Activated naive CD4-positive, alpha-beta T cell treated with anti-CD3 and anti-CD28 coated beads, Interleukin-2, amount 50 U/mL, for 24 hours (primary cell): Measurements from ENCODE around the gene JAZF1.
A peak's percentile ranks its signal among the peaks of the same experiment; 100 is the strongest.

Experiments
- H3K27ac Mint-ChIP-seq: one replicate; pipeline ENCODE4 v1.8.0; 2021; ENCODE audit warnings: mild to moderate bottlenecking, mixed read lengths
- H3K27me3 Mint-ChIP-seq: one replicate; pipeline ENCODE4 v1.8.0; 2021; ENCODE audit warnings: mixed read lengths
- H3K36me3 Mint-ChIP-seq: one replicate; pipeline ENCODE4 v1.8.0; 2021; ENCODE audit warnings: mixed read lengths
- H3K4me1 Mint-ChIP-seq: one replicate; pipeline ENCODE4 v1.8.0; 2021; ENCODE audit warnings: mixed read lengths
- H3K4me3 Mint-ChIP-seq: one replicate; pipeline ENCODE4 v1.8.0; 2021; ENCODE audit warnings: mild to moderate bottlenecking, mixed read lengths
- H3K9me3 Mint-ChIP-seq: one replicate; pipeline ENCODE4 v1.8.0; 2021; ENCODE audit warnings: mixed read lengths

The JAZF1 gene

DNA sequence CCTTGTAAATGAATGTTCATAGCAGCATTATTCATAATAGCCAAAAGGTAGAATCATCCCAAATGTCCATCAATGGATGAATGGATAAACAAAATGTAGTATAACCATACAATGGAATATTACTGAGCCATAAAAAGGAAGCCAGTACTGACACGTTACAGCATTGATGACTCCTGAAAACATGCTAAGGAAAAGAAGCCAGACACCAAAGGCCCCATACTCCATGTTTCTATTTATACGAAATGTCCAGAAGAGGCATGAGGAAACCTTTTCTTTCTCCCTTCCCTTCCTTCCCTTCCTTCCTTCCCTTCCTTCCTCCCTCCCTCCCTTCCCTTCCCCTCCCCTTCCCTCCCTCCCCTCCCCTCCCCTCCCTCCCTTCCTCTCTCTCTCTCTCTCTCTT is 131.9 kb downstream of the JAZF1 start:
- Mint-ChIP-seq H3K27me3 (no peaks in the 10 kb centered on the region), H3K4me1 (peaks cover 4% of the 10 kb centered on the region), H3K36me3 (peaks cover 4% of the 10 kb centered on the region), H3K4me3 (no peak overlapping the region), H3K27ac (no peak overlapping the region), H3K9me3 (no peaks in the 10 kb centered on the region)

- Mint-ChIP-seq H3K27ac (no peak overlapping the region), H3K36me3 (peaks cover 6% of the 10 kb centered on the region), H3K9me3 (peaks cover 5% of the 10 kb centered on the region), H3K4me3 (no peak overlapping the region), H3K4me1 (peaks cover 6% of the 10 kb centered on the region), H3K27me3 (no peaks in the 10 kb centered on the region)
Measured at GRCh38 chr7:28046035-28046434, 134.6 kb downstream of the JAZF1 start.

GRCh38 chr7:28045592-28045991 is 135.0 kb downstream of the JAZF1 start:
- no peak overlapping the region for H3K27ac Mint-ChIP-seq
- peaks cover 6% of the 10 kb centered on the region for H3K4me1 Mint-ChIP-seq
- H3K4me3 Mint-ChIP-seq, result no peak overlapping the region
- H3K27me3 Mint-ChIP-seq, result no peaks in the 10 kb centered on the region
- H3K9me3 Mint-ChIP-seq, result peaks cover 5% of the 10 kb centered on the region
- peaks cover 6% of the 10 kb centered on the region for H3K36me3 Mint-ChIP-seq

DNA sequence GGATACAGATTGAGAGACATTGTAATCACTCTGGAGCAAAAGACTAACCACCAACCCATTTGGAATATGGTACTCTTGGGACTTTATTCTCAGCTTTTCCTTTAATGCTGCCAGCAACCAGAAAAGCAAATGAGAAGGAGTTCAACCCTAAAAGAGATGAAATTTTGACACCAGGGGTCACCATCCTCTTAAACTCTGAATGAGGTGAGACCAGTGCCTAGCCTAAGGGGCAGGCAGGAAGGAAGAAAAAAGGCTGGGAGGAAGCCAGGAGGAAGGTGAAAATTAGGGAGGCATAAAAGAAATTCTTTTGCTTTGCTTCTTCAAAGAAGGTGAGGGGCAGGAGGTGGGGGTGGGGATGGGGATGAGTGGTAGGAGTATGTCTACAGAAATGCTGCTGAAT is 135.8 kb downstream of the JAZF1 start:
- peaks cover 6% of the 10 kb centered on the region for H3K36me3 Mint-ChIP-seq
- H3K27me3 Mint-ChIP-seq, result no peaks in the 10 kb centered on the region
- H3K27ac Mint-ChIP-seq, result no peak overlapping the region
- no peak overlapping the region for H3K4me3 Mint-ChIP-seq
- peaks cover 6% of the 10 kb centered on the region for H3K4me1 Mint-ChIP-seq
- peaks cover 5% of the 10 kb centered on the region for H3K9me3 Mint-ChIP-seq

GRCh38 chr7:28042721-28043120 is 137.9 kb downstream of the JAZF1 start:
- no peaks in the 10 kb centered on the region for H3K27me3 Mint-ChIP-seq
- H3K36me3 Mint-ChIP-seq, result peaks cover 6% of the 10 kb centered on the region
- H3K4me3 Mint-ChIP-seq, result no peak overlapping the region
- no peak overlapping the region for H3K27ac Mint-ChIP-seq
- H3K9me3 Mint-ChIP-seq, result peaks cover 5% of the 10 kb centered on the region
- peaks cover 12% of the 10 kb centered on the region for H3K4me1 Mint-ChIP-seq

DNA sequence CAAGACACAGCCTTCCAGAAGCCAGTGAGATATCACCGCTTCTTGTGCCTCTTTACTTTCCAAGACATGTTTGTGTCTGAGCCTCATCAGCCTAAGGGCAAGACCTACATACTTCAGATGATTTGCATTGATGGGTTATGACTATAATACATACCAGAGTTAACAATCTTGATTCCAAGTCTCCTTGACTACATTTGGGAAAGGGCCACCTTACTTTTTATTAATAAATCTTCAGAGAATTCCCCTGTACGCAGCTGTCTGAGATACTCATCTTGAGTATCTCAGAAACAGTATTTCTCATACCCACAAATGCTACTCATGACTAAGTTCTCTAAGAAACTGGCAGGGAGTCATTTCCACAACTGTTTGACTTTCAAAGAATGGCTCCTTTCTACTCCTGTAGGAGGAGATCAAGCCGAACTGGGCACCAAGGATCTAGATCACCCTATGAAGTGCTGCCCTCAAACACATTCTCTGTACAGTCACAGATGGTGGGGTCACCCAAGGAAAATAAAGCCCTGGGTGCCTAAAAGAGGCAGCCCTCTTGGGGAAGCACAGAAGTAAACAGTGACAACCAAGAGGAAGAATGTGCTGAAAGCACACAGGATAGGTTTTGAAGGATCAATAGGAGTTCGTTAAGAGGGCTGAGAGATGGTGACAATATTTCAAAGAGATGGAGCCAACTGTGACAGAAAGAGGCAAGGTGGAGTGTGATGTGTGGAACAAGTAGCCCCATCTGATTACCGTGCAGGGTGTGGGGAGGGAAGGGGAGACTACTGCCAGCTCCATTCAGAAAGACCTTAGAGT is 138.9 kb downstream of the JAZF1 start:
- Mint-ChIP-seq H3K27me3 (no peaks in the 10 kb centered on the region), H3K4me1 (peaks cover 22% of the 10 kb centered on the region), H3K4me3 (no peak overlapping the region), H3K9me3 (peaks cover 5% of the 10 kb centered on the region), H3K27ac (peak overlapping the region; percentile 70), H3K36me3 (peaks cover 6% of the 10 kb centered on the region)

GRCh38 chr7:28038175-28038797 is 142.3 kb downstream of the JAZF1 start:
- Mint-ChIP-seq H3K4me1 (peaks cover 32% of the 10 kb centered on the region), H3K9me3 (peaks cover 5% of the 10 kb centered on the region), H3K27me3 (no peaks in the 10 kb centered on the region), H3K27ac (no peak overlapping the region), H3K4me3 (no peak overlapping the region), H3K36me3 (peaks cover 5% of the 10 kb centered on the region)

DNA sequence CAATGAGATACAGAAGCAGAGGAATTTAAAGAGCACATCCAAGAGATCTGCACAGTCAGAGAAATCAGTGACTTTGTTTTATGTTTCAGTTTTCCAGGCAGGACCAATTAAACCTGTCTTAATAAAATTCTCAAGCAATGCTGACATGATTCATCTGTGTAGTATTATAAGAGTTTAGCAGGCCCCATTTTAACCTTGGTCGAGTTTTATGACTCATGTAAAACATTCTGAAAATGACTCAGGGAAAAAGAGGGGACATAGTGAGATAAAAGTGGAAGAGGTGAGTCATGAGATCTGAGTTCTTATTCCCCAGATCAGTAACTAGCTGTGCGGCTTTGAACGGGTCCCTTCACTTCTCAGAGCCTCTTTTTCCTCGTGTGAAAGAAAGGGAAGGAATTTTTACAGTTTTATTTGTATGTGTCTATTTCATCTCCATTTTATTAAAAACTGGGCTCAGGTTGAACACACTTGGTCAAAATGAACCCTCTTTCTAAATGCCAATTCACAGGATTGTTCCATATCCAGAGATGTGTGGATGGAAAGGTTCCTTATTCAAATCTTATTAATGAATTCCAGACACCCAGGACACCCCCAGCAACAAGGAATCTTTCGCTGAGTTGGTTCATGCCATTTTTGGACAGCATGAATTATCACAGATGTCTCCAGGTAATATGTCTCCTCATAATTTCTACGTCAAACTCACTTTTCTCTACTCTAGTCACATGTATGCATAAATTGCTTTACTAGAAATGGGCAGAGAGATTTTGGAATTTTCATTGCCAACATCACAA is 143.2 kb downstream of the JAZF1 start:
- no peaks in the 10 kb centered on the region for H3K27me3 Mint-ChIP-seq
- H3K4me1 Mint-ChIP-seq, result peaks cover 38% of the 10 kb centered on the region
- peak overlapping the region; percentile 86 for H3K27ac Mint-ChIP-seq
- H3K9me3 Mint-ChIP-seq, result peaks cover 5% of the 10 kb centered on the region
- H3K36me3 Mint-ChIP-seq, result peaks cover 5% of the 10 kb centered on the region
- H3K4me3 Mint-ChIP-seq, result peak overlapping the region; percentile 24

- Mint-ChIP-seq H3K27me3 (no peaks in the 10 kb centered on the region), H3K4me3 (no peak overlapping the region)
Measured at GRCh38 chr7:28036696-28037095, 143.9 kb downstream of the JAZF1 start.

GRCh38 chr7:28033386-28033785 is 147.2 kb downstream of the JAZF1 start:
- Mint-ChIP-seq H3K9me3 (no peaks in the 10 kb centered on the region), H3K27me3 (no peaks in the 10 kb centered on the region), H3K4me1 (peaks cover 43% of the 10 kb centered on the region), H3K36me3 (no peaks in the 10 kb centered on the region), H3K27ac (no peak overlapping the region), H3K4me3 (no peak overlapping the region)

More at GRCh38 chr7:28036696-28037095, 143.9 kb downstream of the JAZF1 start:
- peaks cover 33% of the 10 kb centered on the region for H3K4me1 Mint-ChIP-seq
- peak overlapping the region; percentile 72 for H3K27ac Mint-ChIP-seq
- H3K36me3 Mint-ChIP-seq, result no peaks in the 10 kb centered on the region
- H3K9me3 Mint-ChIP-seq, result peaks cover under 1% of the 10 kb centered on the region

DNA sequence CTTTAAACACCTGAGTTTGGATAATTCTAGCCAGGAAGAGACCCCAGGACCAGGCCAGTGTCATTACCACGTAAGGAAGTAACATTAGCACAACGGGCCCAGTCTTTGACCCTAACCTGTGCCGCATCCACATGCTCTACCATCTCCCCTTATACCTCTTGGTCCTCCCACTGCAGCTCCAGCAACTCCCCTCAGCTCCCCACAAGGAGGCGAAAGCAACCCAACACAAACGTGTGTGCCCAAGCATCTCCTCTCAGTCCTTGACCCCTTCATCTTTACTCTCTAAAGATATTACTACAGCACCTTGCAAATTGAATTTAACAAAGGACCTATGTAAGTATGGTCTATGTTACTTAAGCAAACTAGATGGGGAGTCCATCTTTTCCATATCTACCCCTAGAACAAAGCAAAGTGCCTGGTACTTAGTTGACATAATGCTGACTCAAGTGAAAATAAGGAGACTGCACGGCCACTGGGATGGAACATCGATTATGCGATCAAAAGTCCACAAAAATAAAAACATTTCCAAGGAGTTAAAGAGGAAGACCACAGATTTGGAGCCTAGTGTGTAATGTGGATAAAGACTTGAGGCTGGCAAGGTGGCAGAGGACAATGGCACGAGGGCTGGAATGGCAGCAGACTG is 147.7 kb downstream of the JAZF1 start:
- H3K4me1 Mint-ChIP-seq, result peaks cover 38% of the 10 kb centered on the region

GRCh38 chr7:28029051-28029450 is 151.5 kb downstream of the JAZF1 start:
- H3K36me3 Mint-ChIP-seq, result no peaks in the 10 kb centered on the region
- no peak overlapping the region for H3K4me3 Mint-ChIP-seq
- no peaks in the 10 kb centered on the region for H3K27me3 Mint-ChIP-seq
- no peak overlapping the region for H3K27ac Mint-ChIP-seq
- H3K4me1 Mint-ChIP-seq, result peaks cover 31% of the 10 kb centered on the region
- H3K9me3 Mint-ChIP-seq, result no peaks in the 10 kb centered on the region

More for the DNA sequence above, 147.7 kb downstream of the JAZF1 start:
- Mint-ChIP-seq H3K27me3 (no peaks in the 10 kb centered on the region), H3K9me3 (no peaks in the 10 kb centered on the region), H3K27ac (no peak overlapping the region), H3K36me3 (no peaks in the 10 kb centered on the region), H3K4me3 (no peak overlapping the region)

DNA sequence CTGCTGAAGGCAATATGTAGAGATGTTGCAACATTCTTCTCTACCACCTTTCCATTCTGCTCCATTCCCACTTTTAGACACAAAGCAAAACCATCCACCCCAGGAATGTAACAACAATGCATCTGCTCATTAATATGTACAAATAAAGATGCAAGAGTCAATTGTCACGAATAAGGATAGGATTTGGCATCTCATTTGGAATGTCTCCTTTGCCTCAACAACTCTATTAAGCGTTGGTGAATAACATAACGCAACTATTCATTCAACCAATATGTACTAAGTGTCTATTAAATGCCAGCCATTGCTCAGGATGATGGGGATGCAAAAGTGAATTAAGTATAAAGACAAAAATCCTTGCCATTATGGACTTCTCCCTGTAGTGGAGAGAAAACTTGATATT is 152.1 kb downstream of the JAZF1 start:
- no peaks in the 10 kb centered on the region for H3K9me3 Mint-ChIP-seq
- H3K36me3 Mint-ChIP-seq, result no peaks in the 10 kb centered on the region
- H3K4me1 Mint-ChIP-seq, result peaks cover 30% of the 10 kb centered on the region
- no peak overlapping the region for H3K27ac Mint-ChIP-seq
- no peaks in the 10 kb centered on the region for H3K27me3 Mint-ChIP-seq
- H3K4me3 Mint-ChIP-seq, result no peak overlapping the region

GRCh38 chr7:28026237-28026636 is 154.4 kb downstream of the JAZF1 start:
- no peak overlapping the region for H3K4me3 Mint-ChIP-seq
- no peaks in the 10 kb centered on the region for H3K36me3 Mint-ChIP-seq
- no peaks in the 10 kb centered on the region for H3K27me3 Mint-ChIP-seq
- peaks cover 21% of the 10 kb centered on the region for H3K4me1 Mint-ChIP-seq
- no peak overlapping the region for H3K27ac Mint-ChIP-seq
- no peaks in the 10 kb centered on the region for H3K9me3 Mint-ChIP-seq

- Mint-ChIP-seq H3K4me1 (peaks cover 22% of the 10 kb centered on the region), H3K4me3 (no peak overlapping the region), H3K27me3 (no peaks in the 10 kb centered on the region), H3K9me3 (no peaks in the 10 kb centered on the region), H3K36me3 (no peaks in the 10 kb centered on the region), H3K27ac (no peak overlapping the region)
Measured at GRCh38 chr7:28024786-28025334, 155.7 kb downstream of the JAZF1 start.
